Posterior vena cava (tissue), 2 donors: ENCODE results near the gene CCDC149. TPM values are rescaled to one million over a fixed set of nuclear protein-coding genes. Genes with fewer than 3 reads are reported as not detected.

Source experiments
- DNase-seq: peaks from one replicate; pipeline ENCODE4 v3.0.0-alpha.2; 2020; ENCODE audit warnings: low spot score
- intact Hi-C, 2 donors: fragments of 100-400 bp; cut with DNase I; formaldehyde crosslinking; loops; one replicate each; pipeline versions ENCODE4 v1.14.1 to v1.14.2; 2022 to 2023
- total RNA-seq, 2 donors: library from RNA; stranded (reverse); fragmentation: NEBNext Ultra II Directional; extraction: Animal tissue kit (Norgen Biotek cat#: 25700); gene quantifications; one replicate each; pipeline ENCODE4 v1.2.1, GENCODE V29; 2021
- donor health status: DM: yes; HTN: yes; CAD: no.
- donor health status: DM: yes; HTN: yes; CAD: no.

CCDC149 gene
- total RNA-seq, 2 donors from 2014 or later: 30.9 to 36.4 TPM

GRCh38 chr4:24772061-24772705 lies 140.7 kb downstream of the CCDC149 start:
- DNase-seq: no peak
- intact Hi-C loops: no loop called here

- no peak for DNase-seq
- intact Hi-C loops: no loop called here
Measured at GRCh38 chr4:24771241-24771640, 141.6 kb downstream of the CCDC149 start.

- intact Hi-C loops: no loop called here
- no peak for DNase-seq
Measured at GRCh38 chr4:24770667-24771066, 142.2 kb downstream of the CCDC149 start.

GRCh38 chr4:24770032-24770584 lies 142.7 kb downstream of the CCDC149 start:
- intact Hi-C loops: no loop called here
- DNase-seq: no peak

GRCh38 chr4:24769571-24769970 lies 143.3 kb downstream of the CCDC149 start:
- no peak for DNase-seq
- intact Hi-C loops: no loop called here

GRCh38 chr4:24768604-24769003 lies 144.2 kb downstream of the CCDC149 start:
- intact Hi-C loops: no loop called here
- no peak for DNase-seq

- no peak for DNase-seq
- intact Hi-C loops: no loop called here
Measured at GRCh38 chr4:24768006-24768405, 144.8 kb downstream of the CCDC149 start.

- DNase-seq: no peak
- intact Hi-C loops: no loop called here
Measured at GRCh38 chr4:24765376-24765988, 147.4 kb downstream of the CCDC149 start.

GRCh38 chr4:24764345-24764744 lies 148.5 kb downstream of the CCDC149 start:
- intact Hi-C loops: no loop called here
- no peak for DNase-seq

- intact Hi-C loops: no loop called here
Measured at GRCh38 chr4:24763631-24764297, 149.1 kb downstream of the CCDC149 start.

More at GRCh38 chr4:24763631-24764297, 149.1 kb downstream of the CCDC149 start:
- no peak for DNase-seq

Other genes with a start within 250 kb of the CCDC149 start
- 100 to 1,000 TPM; 289 to 415 TPM for gene SOD3, start 117.5 kb downstream of the CCDC149 start, total RNA-seq
- gene LGI2, start 117.9 kb upstream of the CCDC149 start, total RNA-seq: 10 to 100 TPM; 26.9 to 52.3 TPM
- gene SEPSECS, start 247.4 kb upstream of the CCDC149 start, total RNA-seq: 1 to 10 TPM; 5.8 to 5.9 TPM